Activated T-cell treated with anti-CD3 and anti-CD28 coated beads for 24 hours (primary cell): ENCODE data around the gene NKD1.
A peak's percentile ranks its signal among the peaks of the same experiment; 100 is the strongest.

Experiments used
- DNase-seq: peaks from one replicate; pipeline ENCODE4 v3.0.0-alpha.2; 2020; ENCODE audit warnings: low read depth

NKD1 gene

GRCh38 chr16:50538411-50539052 is 9.7 kb upstream of the NKD1 start:
- DNase-seq = no peak

GRCh38 chr16:50539053-50539695 is 9.0 kb upstream of the NKD1 start:
- no peak for DNase-seq

GRCh38 chr16:50539822-50540710 is 8.1 kb upstream of the NKD1 start:
- no peak for DNase-seq

- no peak for DNase-seq
Observed at GRCh38 chr16:50540711-50541007, 7.5 kb upstream of the NKD1 start.

- no peak for DNase-seq
Observed at GRCh38 chr16:50542703-50543102, 5.5 kb upstream of the NKD1 start.

GRCh38 chr16:50546125-50546524 is 2.1 kb upstream of the NKD1 start:
- no peak for DNase-seq

- peak; percentile 52 for DNase-seq
Observed at GRCh38 chr16:50547340-50548124, 664 bp upstream of the NKD1 start.

GRCh38 chr16:50548909-50549560 is 839 bp downstream of the NKD1 start:
- DNase-seq = no peak

- no peak for DNase-seq
Observed at GRCh38 chr16:50549561-50549915, 1.3 kb downstream of the NKD1 start.

- no peak for DNase-seq
Observed at GRCh38 chr16:50550035-50550434, 1.8 kb downstream of the NKD1 start.

- no peak for DNase-seq
Observed at GRCh38 chr16:50550866-50551641, 2.9 kb downstream of the NKD1 start.

- no peak for DNase-seq
Observed at GRCh38 chr16:50552476-50553101, 4.4 kb downstream of the NKD1 start.

GRCh38 chr16:50553182-50553710 is 5.0 kb downstream of the NKD1 start:
- DNase-seq = no peak

- DNase-seq = no peak
Observed at GRCh38 chr16:50553731-50554360, 5.7 kb downstream of the NKD1 start.

GRCh38 chr16:50555269-50555875 is 7.2 kb downstream of the NKD1 start:
- DNase-seq = no peak

GRCh38 chr16:50555952-50556673 is 7.9 kb downstream of the NKD1 start:
- DNase-seq = no peak

GRCh38 chr16:50557046-50557445 is 8.8 kb downstream of the NKD1 start:
- no peak for DNase-seq

GRCh38 chr16:50558913-50559312 is 10.7 kb downstream of the NKD1 start:
- DNase-seq = no peak

GRCh38 chr16:50559342-50559741 is 11.1 kb downstream of the NKD1 start:
- DNase-seq = no peak
